Astrocyte (in vitro differentiated cells and primary cell): ENCODE results near the gene RAD51B.

ENCODE experiments used
- CTCF ChIP-seq: IDR thresholded peaks from 2 replicates; pipeline ENCODE4 v1.5.1; 2011; ENCODE audit warnings: low read depth, mild to moderate bottlenecking, inconsistent platforms, low read length, moderate library complexity; ENCODE audit not compliant: insufficient read depth
- EZH2 ChIP-seq: IDR thresholded peaks from 2 replicates; pipeline ENCODE4 v1.6.1; 2012; ENCODE audit warnings: mild to moderate bottlenecking, low read length, inconsistent platforms; ENCODE audit not compliant: insufficient read depth

GRCh38 chr14:68318828-68319227 is 499.2 kb downstream of the RAD51B start:
- TF ChIP-seq EZH2 (no peak), CTCF (no peak)
